ENCODE results near the gene CTDSPL2. TPM values are rescaled to one million over a fixed set of nuclear protein-coding genes. Genes with fewer than 3 reads are reported as not detected.

Gene CTDSPL2
- total RNA-seq, 1 donor from 2014 or later, result 40.4 TPM

GRCh38 chr15:44527241-44527640 is 99.8 kb downstream of the CTDSPL2 start:
- H3K36me3 Mint-ChIP-seq (ENCODE audit: low read depth, unreplicated experiment), result peaks cover 5% of the 10 kb centered on the region
- H3K27me3 Mint-ChIP-seq (ENCODE audit: low read depth, unreplicated experiment), result no peaks in the 10 kb centered on the region
- no peak for TF ChIP-seq CTCF (IDR thresholded peaks at IDR 0.05; ENCODE audit: insufficient read depth, low read depth, low read length)
- no peak for TF ChIP-seq EZH2 (IDR thresholded peaks at IDR 0.05; ENCODE audit: insufficient read depth, low read length)
- no peak overlapping the region for H3K27ac ChIP-seq (ENCODE audit: low read depth, low read length)
- H3K4me3 ChIP-seq (ENCODE audit: insufficient read depth, low read depth, low read length), result no peak overlapping the region
- no peak overlapping the region for H2AFZ ChIP-seq (ENCODE audit: low read depth, low read length)
- no peaks in the 10 kb centered on the region for H3K4me1 Mint-ChIP-seq (ENCODE audit: low read depth, unreplicated experiment)
- FAIRE-seq (no peak), DNase-seq (ENCODE audit: low read depth) (no peak)
- no peak overlapping the region for H3K27ac Mint-ChIP-seq (ENCODE audit: unreplicated experiment)
- H3K9me3 Mint-ChIP-seq (ENCODE audit: unreplicated experiment), result no peaks in the 10 kb centered on the region
- no peak overlapping the region for H3K4me2 ChIP-seq (ENCODE audit: low read length)
- H3K27me3 ChIP-seq (ENCODE audit: insufficient read depth, low read length), result no peaks in the 10 kb centered on the region
- H3K79me2 ChIP-seq (ENCODE audit: insufficient read depth, low read length), result no peaks in the 10 kb centered on the region
- H3K4me3 Mint-ChIP-seq (ENCODE audit: unreplicated experiment), result no peak overlapping the region
- peaks cover 5% of the 10 kb centered on the region for H3K36me3 ChIP-seq (ENCODE audit: insufficient read depth, low read length)
- no peaks in the 10 kb centered on the region for H3K9me3 ChIP-seq (ENCODE audit: insufficient read depth, low read depth, low read length)
- H3K9ac ChIP-seq (ENCODE audit: low read length), result no peak overlapping the region
- H3K4me1 ChIP-seq (ENCODE audit: insufficient read depth, low read length), result no peaks in the 10 kb centered on the region
- H4K20me1 ChIP-seq (ENCODE audit: insufficient read depth, low read length), result no peaks in the 10 kb centered on the region

- FAIRE-seq, result no peak
- H3K27ac Mint-ChIP-seq (ENCODE audit: unreplicated experiment), result no peak overlapping the region
These were observed 102.6 kb downstream of the CTDSPL2 start for GRCh38 chr15:44529864-44530604.

More at GRCh38 chr15:44529864-44530604, 102.6 kb downstream of the CTDSPL2 start:
- no peak overlapping the region for H3K4me3 Mint-ChIP-seq (ENCODE audit: unreplicated experiment)
- DNase-seq (ENCODE audit: low read depth), result no peak
- H3K9me3 ChIP-seq (ENCODE audit: insufficient read depth, low read depth, low read length), result no peaks in the 10 kb centered on the region
- TF ChIP-seq CTCF (IDR thresholded peaks at IDR 0.05; ENCODE audit: insufficient read depth, low read depth, low read length) (no peak), EZH2 (IDR thresholded peaks at IDR 0.05; ENCODE audit: insufficient read depth, low read length) (no peak)
- no peaks in the 10 kb centered on the region for H3K36me3 Mint-ChIP-seq (ENCODE audit: low read depth, unreplicated experiment)
- H3K4me2 ChIP-seq (ENCODE audit: low read length), result no peak overlapping the region
- no peak overlapping the region for H3K4me3 ChIP-seq (ENCODE audit: insufficient read depth, low read depth, low read length)
- H3K9ac ChIP-seq (ENCODE audit: low read length), result no peak overlapping the region
- no peaks in the 10 kb centered on the region for H3K27me3 Mint-ChIP-seq (ENCODE audit: low read depth, unreplicated experiment)
- H3K79me2 ChIP-seq (ENCODE audit: insufficient read depth, low read length), result peaks cover 5% of the 10 kb centered on the region
- no peak overlapping the region for H3K27ac ChIP-seq (ENCODE audit: low read depth, low read length)
- no peaks in the 10 kb centered on the region for H3K27me3 ChIP-seq (ENCODE audit: insufficient read depth, low read length)
- H4K20me1 ChIP-seq (ENCODE audit: insufficient read depth, low read length), result no peaks in the 10 kb centered on the region
- H3K9me3 Mint-ChIP-seq (ENCODE audit: unreplicated experiment), result no peaks in the 10 kb centered on the region
- H2AFZ ChIP-seq (ENCODE audit: low read depth, low read length), result no peak overlapping the region
- peaks cover 5% of the 10 kb centered on the region for H3K36me3 ChIP-seq (ENCODE audit: insufficient read depth, low read length)
- H3K4me1 ChIP-seq (ENCODE audit: insufficient read depth, low read length), result no peaks in the 10 kb centered on the region
- peaks cover 1% of the 10 kb centered on the region for H3K4me1 Mint-ChIP-seq (ENCODE audit: low read depth, unreplicated experiment)
